Activated CD4-positive, alpha-beta T cell treated with anti-CD3 and anti-CD28 coated beads, Interleukin-2, amount 10 ng/mL, durations not matched to agents 7 days and 5 days (primary cell): ENCODE results near the gene ZDHHC7. TPM values are rescaled to one million over a fixed set of nuclear protein-coding genes. Genes with fewer than 3 reads are reported as not detected.

ENCODE experiments used
- total RNA-seq, 2 experiments: library from RNA; stranded (reverse); gene quantifications; one replicate each; pipeline ENCODE4 v1.2.3, GENCODE V29; 2021

Gene ZDHHC7
- total RNA-seq, 2 experiments from 2014 or later = 30.7 to 33.9 TPM

Other genes with a start within 250 kb of the ZDHHC7 start
- gene CRISPLD2, start 191.6 kb downstream of the ZDHHC7 start, total RNA-seq = under 1 TPM; 0.25 to 0.27 TPM
- 10 to 100 TPM; 13.6 to 14.8 TPM for gene KIAA0513, start 16.3 kb upstream of the ZDHHC7 start, total RNA-seq
- gene CIBAR2, start 100.9 kb upstream of the ZDHHC7 start, total RNA-seq = not detected